H9 (cell line): Measurements from ENCODE around the gene CCNI2. TPM values are rescaled to one million over a fixed set of nuclear protein-coding genes. Genes with fewer than 3 reads are reported as not detected.

Experiments
- DNase-seq: peaks from one replicate; pipeline ENCODE4 v3.0.0-alpha.2; 2017
- H2AFZ ChIP-seq: one replicate; pipeline ENCODE4 v1.6.1; 2013; ENCODE audit warnings: mild to moderate bottlenecking, low read length, control low read depth, moderate library complexity
- H2AK5ac ChIP-seq: 2 replicates; pipeline ENCODE4 v1.6.1; 2013; ENCODE audit warnings: low read length, control low read depth, mixed read lengths; ENCODE audit not compliant: insufficient read length
- H2BK120ac ChIP-seq: one replicate; pipeline ENCODE4 v1.6.1; 2013; ENCODE audit warnings: low read depth, mild to moderate bottlenecking, low read length, control low read depth, inconsistent platforms; ENCODE audit not compliant: poor library complexity, severe bottlenecking
- H2BK12ac ChIP-seq: 2 replicates; pipeline ENCODE4 v1.6.1; 2013; ENCODE audit warnings: low read length, control low read depth, mixed read lengths, low read depth; ENCODE audit not compliant: insufficient read length
- H2BK15ac ChIP-seq: 2 replicates; pipeline ENCODE4 v1.6.1; 2013; ENCODE audit warnings: low read depth, low read length, control low read depth
- H2BK20ac ChIP-seq: one replicate; pipeline ENCODE4 v1.6.1; 2013; ENCODE audit warnings: low read depth, mild to moderate bottlenecking, low read length, control low read depth, inconsistent platforms; ENCODE audit not compliant: poor library complexity, severe bottlenecking
- H2BK5ac ChIP-seq: 2 replicates; pipeline ENCODE4 v1.6.1; 2013; ENCODE audit warnings: low read length, control low read depth, mixed read lengths; ENCODE audit not compliant: insufficient read length
- H3K14ac ChIP-seq: 2 replicates; pipeline ENCODE4 v1.6.1; 2013; ENCODE audit warnings: low read length, control low read depth; ENCODE audit not compliant: insufficient read depth
- H3K18ac ChIP-seq: 2 replicates; pipeline ENCODE4 v1.6.1; 2013; ENCODE audit warnings: low read depth, mild to moderate bottlenecking, mixed read lengths, low read length, control low read depth; ENCODE audit not compliant: insufficient read length
- H3K23ac ChIP-seq: 2 replicates; pipeline ENCODE4 v1.6.1; 2013; ENCODE audit warnings: low read length, control low read depth, mixed read lengths, low read depth; ENCODE audit not compliant: insufficient read length
- H3K23me2 ChIP-seq: 2 replicates; pipeline ENCODE4 v1.6.1; 2013; ENCODE audit warnings: low read depth, mild to moderate bottlenecking, mixed read lengths, low read length, control low read depth; ENCODE audit not compliant: insufficient read length, poor library complexity, severe bottlenecking
- H3K27ac ChIP-seq: 2 replicates; pipeline ENCODE4 v1.5.1; 2013; ENCODE audit warnings: low read length, control low read depth, mixed read lengths, low read depth; ENCODE audit not compliant: insufficient read length
- H3K27me3 ChIP-seq: 2 replicates; pipeline ENCODE4 v1.6.1; 2013; ENCODE audit warnings: low read length, control low read depth, inconsistent platforms; ENCODE audit not compliant: insufficient read depth
- H3K4ac ChIP-seq: 2 replicates; pipeline ENCODE4 v1.6.1; 2013; ENCODE audit warnings: low read depth, mild to moderate bottlenecking, control low read depth, inconsistent platforms, low read length, moderate library complexity
- H3K4me1 ChIP-seq: 2 replicates; pipeline ENCODE4 v1.6.1; 2013; ENCODE audit warnings: low read length, control low read depth, inconsistent platforms; ENCODE audit not compliant: insufficient read depth
- H3K4me2 ChIP-seq: 2 replicates; pipeline ENCODE4 v1.6.1; 2013; ENCODE audit warnings: low read length, control low read depth, mixed read lengths; ENCODE audit not compliant: insufficient read length, insufficient read depth
- H3K56ac ChIP-seq: 2 replicates; pipeline ENCODE4 v1.6.1; 2013; ENCODE audit warnings: low read depth, mild to moderate bottlenecking, mixed read lengths, low read length, control low read depth; ENCODE audit not compliant: insufficient read length
- H3K79me1 ChIP-seq: 2 replicates; pipeline ENCODE4 v1.6.1; 2013; ENCODE audit warnings: low read depth, mild to moderate bottlenecking, moderate library complexity, low read length, control low read depth, inconsistent platforms; ENCODE audit not compliant: insufficient read depth, poor library complexity, severe bottlenecking
- H3K79me2 ChIP-seq: 2 replicates; pipeline ENCODE4 v1.6.1; 2013; ENCODE audit warnings: low read length, control low read depth, inconsistent platforms; ENCODE audit not compliant: insufficient read depth
- H3K9ac ChIP-seq: 2 replicates; pipeline ENCODE4 v1.6.1; 2013; ENCODE audit warnings: low read length, control low read depth, mixed read lengths; ENCODE audit not compliant: insufficient read length; ENCODE audit errors: extremely low read depth
- H3K9me3 ChIP-seq: one replicate; pipeline ENCODE4 v1.6.1; 2013; ENCODE audit warnings: low read depth, low read length, inconsistent platforms; ENCODE audit not compliant: control insufficient read depth
- H3T11ph ChIP-seq: one replicate; pipeline ENCODE4 v1.6.1; 2013; ENCODE audit warnings: mild to moderate bottlenecking, low read length, control low read depth, inconsistent platforms
- H4K20me1 ChIP-seq: one replicate; pipeline ENCODE4 v1.6.1; 2013; ENCODE audit not compliant: control insufficient read depth, insufficient read length, insufficient read depth
- H4K5ac ChIP-seq: 2 replicates; pipeline ENCODE4 v1.6.1; 2013; ENCODE audit warnings: low read depth, mild to moderate bottlenecking, mixed read lengths, low read length, control low read depth; ENCODE audit not compliant: insufficient read length
- H4K8ac ChIP-seq: replicated peaks from 2 replicates; pipeline ENCODE4 v1.6.1; 2013; ENCODE audit warnings: low read length, control low read depth, mixed read lengths, low read depth; ENCODE audit not compliant: insufficient read length
- H4K91ac ChIP-seq: 2 replicates; pipeline ENCODE4 v1.6.1; 2013; ENCODE audit warnings: low read depth, mild to moderate bottlenecking, moderate library complexity, mixed read lengths, low read length, control low read depth; ENCODE audit not compliant: insufficient read length
- H3K27ac Mint-ChIP-seq, 3 experiments: 2 replicates in 2 of 3; 3 replicates in 1 of 3; pipeline ENCODE4 v1.8.0; 2020 to 2021; ENCODE audit warnings: mixed read lengths in 3 of 3, mild to moderate bottlenecking in 1 of 3, moderate library complexity in 1 of 3
- H3K27me3 Mint-ChIP-seq: 2 replicates; pipeline ENCODE4 v1.8.0; 2021; ENCODE audit warnings: low read depth, mild to moderate bottlenecking, moderate library complexity, mixed read lengths
- H3K36me3 Mint-ChIP-seq, 3 experiments: 2 replicates in 2 of 3; 3 replicates in 1 of 3; pipeline ENCODE4 v1.8.0; 2020 to 2021; ENCODE audit warnings: low read depth in 3 of 3, mixed read lengths in 3 of 3; ENCODE audit not compliant: insufficient read depth in 1 of 3
- H3K4me1 Mint-ChIP-seq, 2 experiments: 2 replicates each; pipeline ENCODE4 v1.8.0; 2020; ENCODE audit warnings: mixed read lengths in 2 of 2
- H3K4me3 Mint-ChIP-seq, 2 experiments: 2 replicates in 1 of 2; 3 replicates in 1 of 2; pipeline ENCODE4 v1.8.0; 2020 to 2021; ENCODE audit warnings: mild to moderate bottlenecking in 2 of 2, mixed read lengths in 2 of 2, moderate library complexity in 1 of 2
- H3K9me3 Mint-ChIP-seq, 2 experiments: 2 replicates in 1 of 2; 3 replicates in 1 of 2; pipeline ENCODE4 v1.8.0; 2020; ENCODE audit warnings: mild to moderate bottlenecking in 2 of 2, mixed read lengths in 2 of 2, moderate library complexity in 1 of 2
- CTCF ChIP-seq: fragments of 200-600 bp; sonication (generic); conservative IDR thresholded peaks from 3 replicates; pipeline ENCODE4 v1.8.0; 2021; ENCODE audit warnings: antibody characterized with exemption, mild to moderate bottlenecking
- WGBS: extraction: QIAGEN DNeasy Blood & Tissue Kit; methylation state at CpG from one replicate; pipeline ENCODE4 v1.1.7; 2013; ENCODE audit warnings: missing lambda C conversion rate, low lambda C conversion rate, mixed read lengths; ENCODE audit not compliant: insufficient read length; ENCODE audit errors: extremely low coverage; 5-methylcytosine and 5-hydroxymethylcytosine counted together
- total RNA-seq: library from RNA; stranded (reverse); gene quantifications from 2 replicates; pipeline ENCODE4 v1.2.1, GENCODE V29; 2021

Gene CCNI2
- total RNA-seq, 1 experiment from 2014 or later: 0.57 TPM

DNA sequence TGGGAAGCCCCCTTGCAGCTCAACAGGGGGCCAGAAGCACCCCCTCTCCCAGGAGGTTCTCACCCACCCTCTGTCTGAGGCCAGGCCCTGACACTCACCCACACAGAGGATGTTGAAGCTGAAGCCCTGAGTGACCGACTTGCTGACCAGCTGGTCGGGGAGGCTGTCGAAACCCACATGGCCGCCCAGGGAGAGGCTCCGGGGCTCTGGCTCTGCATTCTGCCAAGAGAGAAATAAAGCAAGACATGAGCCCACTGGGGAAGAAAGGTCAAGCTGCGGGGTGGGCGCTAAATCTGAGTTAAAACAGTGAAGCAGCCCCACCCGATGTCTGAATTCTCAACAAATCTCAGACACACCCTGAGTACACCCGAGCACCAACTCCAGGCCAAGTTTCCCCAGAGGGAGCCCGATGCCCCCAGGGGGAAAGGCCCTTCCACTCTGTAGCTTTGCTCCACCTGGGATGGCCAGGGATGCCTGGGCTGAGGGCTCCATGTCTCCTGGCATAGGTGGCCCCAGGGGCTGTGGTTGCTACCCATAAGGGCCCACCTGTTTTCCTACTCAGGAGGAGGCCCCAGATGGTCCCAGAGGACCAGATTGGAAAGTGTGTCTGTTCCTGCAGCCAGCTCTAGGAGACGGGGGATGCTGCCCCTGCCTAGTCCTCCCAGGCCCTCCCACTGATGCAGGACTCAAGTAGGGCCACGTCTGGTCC, 18.2 kb downstream of the CCNI2 start:
- Histone ChIP-seq H4K91ac (no peak overlapping the region), H3K18ac (no peak overlapping the region), H2BK15ac (no peak overlapping the region), H3K79me1 (no peaks in the 10 kb centered on the region), H3K23me2 (no peaks in the 10 kb centered on the region), H3K27me3 (no peaks in the 10 kb centered on the region), H2AFZ (no peak overlapping the region), H3K14ac (no peak overlapping the region; the same call in 1 of the 2 replicates), H3K23ac (no peak overlapping the region), H3K9ac (no peak overlapping the region), H2BK12ac (no peak overlapping the region), H3K27ac (no peak overlapping the region), H4K5ac (no peak overlapping the region), H3K9me3 (no peaks in the 10 kb centered on the region), H2AK5ac (no peak overlapping the region), H3K4ac (no peak overlapping the region), H3K4me1 (no peaks in the 10 kb centered on the region), H4K8ac (no peak overlapping the region), H2BK120ac (no peak overlapping the region), H2BK20ac (no peak overlapping the region), H3K4me2 (no peak overlapping the region), H3K79me2 (no peaks in the 10 kb centered on the region), H2BK5ac (no peak overlapping the region), H3T11ph (no peak overlapping the region), H3K56ac (no peak overlapping the region), H4K20me1 (peaks cover 2% of the 10 kb centered on the region)
- Mint-ChIP-seq H3K27me3 (peaks cover 3% of the 10 kb centered on the region; the same call in 1 of the 2 replicates), H3K4me3 (no peak overlapping the region), H3K9me3 (no peaks in the 10 kb centered on the region), H3K27ac (no peak overlapping the region), H3K4me1 (peaks cover under 1% of the 10 kb centered on the region in 2 experiments; a peak in 2 of 4 replicates), H3K36me3 (peaks cover 5 to 26% (median 16%) of the 10 kb centered on the region in 3 experiments; a peak in 6 of 7 replicates)
- TF ChIP-seq CTCF: no peak
- WGBS: no CpG with 5 or more reads among the region's 12 CpGs
- DNase-seq: peak; percentile 20
